Stimulated activated CD4-positive, alpha-beta T cell treated with anti-CD3 and anti-CD28 coated beads, Interleukin-2, amount 100 ng/mL, for 4 hours (primary cell): ENCODE data around the gene SPATA6L.

Experiments used
- DNase-seq: peaks from one replicate; pipeline ENCODE4 v3.0.0-alpha.2; 2020; ENCODE audit warnings: low read depth

SPATA6L gene, protein sequence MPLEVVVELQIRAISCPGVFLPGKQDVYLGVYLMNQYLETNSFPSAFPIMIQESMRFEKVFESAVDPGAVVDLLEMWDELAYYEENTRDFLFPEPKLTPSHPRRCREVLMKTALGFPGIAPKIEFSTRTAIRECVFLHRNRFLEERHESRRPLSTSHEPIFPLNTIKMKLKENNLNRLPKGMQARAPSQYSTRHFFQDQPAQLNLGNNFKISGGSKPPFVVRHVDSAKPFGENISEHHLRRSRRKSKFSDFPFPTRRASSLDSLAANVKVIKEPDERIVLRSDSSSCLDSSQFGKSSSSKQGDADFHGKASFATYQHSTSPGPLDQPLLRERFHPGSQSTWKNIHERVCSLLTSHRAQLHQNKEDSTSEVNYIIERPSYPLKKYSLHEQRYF

DNA sequence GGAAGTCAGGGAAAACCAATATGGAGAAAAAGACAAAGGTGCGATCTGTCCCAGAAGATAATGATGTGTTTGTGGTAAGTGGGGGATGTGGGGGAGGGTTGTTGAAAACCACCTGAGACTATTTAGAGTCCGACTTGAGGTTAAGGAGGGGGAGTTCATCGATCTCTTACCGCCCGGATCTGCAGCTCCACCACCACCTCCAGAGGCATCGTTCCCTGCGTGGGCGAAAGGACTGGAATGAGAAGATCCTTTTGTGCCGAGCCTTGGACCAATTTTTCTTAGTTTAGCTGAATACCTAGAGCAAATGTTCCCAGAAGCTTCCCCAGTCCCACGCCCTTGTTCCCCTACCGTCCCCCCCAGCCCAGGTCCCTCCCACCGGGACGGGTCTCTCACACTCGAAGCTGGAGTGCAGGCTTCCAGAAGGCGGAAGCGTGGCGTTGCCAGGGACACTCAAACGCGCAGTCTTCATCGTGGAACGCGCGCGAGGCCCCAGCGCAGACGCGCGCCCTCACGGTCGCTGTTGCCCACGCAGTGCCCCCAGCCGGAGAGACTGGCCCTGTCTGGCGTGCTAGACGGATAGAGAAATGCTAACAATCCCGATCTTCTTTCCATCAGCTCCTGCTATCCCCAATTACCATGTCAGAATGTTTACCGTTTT is at the start of gene SPATA6L:
TSS of gene SPATA6L (minus strand) at position 439 of the 658 bp plus-strand sequence. CDS start at position 209, 230 bp downstream.
- DNase-seq = peak; percentile 26

DNA sequence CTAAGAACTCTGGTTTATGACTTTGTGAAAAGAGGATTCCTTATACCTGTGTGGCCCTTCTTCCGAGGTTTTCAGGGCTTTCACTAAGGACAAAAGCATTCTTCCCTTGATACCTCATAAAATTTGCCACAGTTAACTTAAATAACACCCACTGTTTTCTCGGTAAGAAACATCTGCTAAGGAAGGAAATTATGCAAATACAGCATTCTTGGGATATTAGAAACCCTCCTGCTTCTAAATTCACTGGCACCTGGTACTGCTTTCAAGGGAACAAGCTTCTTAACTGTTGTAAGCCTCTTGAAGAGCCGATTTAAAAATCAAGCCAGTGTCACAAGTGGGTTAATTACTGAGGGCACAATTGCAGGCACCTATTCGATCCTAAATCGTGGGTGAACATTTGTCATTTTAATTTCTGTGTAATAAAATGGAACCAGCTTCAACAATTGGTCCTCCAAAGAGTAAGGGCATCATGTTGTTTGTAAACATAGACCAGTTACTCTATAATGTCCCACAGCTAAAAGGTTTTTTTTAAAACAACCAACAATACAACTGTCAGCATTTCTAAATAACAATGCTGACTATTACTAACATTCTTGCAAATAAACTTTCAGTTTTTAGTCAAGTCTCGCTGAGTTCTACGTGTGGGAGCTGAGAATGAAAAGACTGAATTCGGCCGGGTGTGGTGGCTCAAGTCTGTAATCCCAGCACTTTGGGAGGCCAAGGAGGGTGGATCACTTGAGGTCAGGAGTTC is 48.2 kb upstream of the SPATA6L start:
- no peak for DNase-seq

- no peak for DNase-seq
Measured at GRCh38 chr9:4713849-4714248, 47.6 kb upstream of the SPATA6L start.

DNA sequence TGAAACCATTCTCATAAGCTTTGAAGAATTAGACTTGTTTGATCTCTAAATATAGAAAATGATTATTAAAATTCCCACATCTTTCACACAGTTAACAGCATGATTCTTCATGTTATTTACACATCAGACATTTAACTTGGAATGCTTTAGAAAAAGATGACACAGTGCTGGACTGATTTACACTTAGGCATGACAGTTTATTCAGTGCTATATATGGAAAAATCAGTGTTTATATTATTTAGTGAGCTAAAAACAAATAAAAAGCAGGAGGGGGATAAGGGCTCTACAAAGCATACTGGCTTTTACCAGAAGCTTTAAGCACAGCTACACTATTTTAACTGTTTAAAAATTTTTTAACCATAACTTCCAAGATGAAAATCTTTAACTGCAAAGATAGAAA is 43.1 kb upstream of the SPATA6L start:
- DNase-seq = no peak

DNA sequence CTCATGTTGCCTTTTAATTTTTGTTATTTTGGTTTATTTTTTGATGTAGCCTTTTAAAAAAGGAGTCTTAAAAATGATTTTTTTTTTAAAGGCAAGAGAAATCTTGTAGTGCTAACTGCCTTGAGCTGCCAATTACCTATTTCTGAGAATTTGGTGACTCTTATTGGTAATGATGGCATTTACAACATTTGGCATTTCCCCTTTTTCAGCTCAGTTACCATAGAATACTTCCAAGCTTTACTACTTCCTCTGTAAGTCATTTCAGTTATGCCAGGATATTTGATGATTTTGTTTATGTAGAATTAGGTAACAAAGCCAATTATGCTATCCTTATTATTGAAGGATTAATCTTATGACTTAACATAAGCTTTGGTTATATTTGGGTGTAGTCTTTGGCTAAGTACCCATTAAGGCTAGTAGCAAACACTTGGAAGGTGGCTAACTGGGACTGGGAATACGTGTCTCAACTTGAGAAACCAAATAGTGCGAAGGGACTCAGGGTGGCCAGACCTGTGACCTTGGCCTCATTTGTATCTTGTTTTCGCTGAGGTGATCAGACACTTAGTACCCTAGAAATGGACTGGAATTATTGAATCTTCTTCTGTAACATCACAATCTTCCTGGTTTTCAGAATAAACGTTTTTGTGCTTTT is 40.8 kb upstream of the SPATA6L start:
- no peak for DNase-seq

DNA sequence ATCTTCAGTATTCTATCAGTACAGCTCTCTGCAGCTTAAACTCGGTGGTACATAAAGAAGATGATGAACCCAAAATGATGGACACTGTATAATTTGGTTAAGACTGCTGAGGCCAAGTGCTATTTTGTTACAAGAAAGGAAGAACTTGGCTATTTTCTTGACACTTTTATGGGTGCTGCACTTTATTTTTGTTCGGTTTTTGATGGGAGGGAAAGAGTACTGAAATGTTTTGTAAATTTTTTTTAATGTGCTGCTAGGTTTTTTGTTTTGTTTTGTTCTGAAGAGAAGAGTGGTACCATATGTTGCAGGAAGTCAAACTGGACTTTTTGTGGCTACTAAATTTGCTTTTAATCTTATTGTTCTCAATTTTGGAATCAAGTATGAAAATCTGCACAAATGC is 39.7 kb upstream of the SPATA6L start:
- no peak for DNase-seq

GRCh38 chr9:4704129-4704528 is 37.8 kb upstream of the SPATA6L start:
- DNase-seq = no peak

DNA sequence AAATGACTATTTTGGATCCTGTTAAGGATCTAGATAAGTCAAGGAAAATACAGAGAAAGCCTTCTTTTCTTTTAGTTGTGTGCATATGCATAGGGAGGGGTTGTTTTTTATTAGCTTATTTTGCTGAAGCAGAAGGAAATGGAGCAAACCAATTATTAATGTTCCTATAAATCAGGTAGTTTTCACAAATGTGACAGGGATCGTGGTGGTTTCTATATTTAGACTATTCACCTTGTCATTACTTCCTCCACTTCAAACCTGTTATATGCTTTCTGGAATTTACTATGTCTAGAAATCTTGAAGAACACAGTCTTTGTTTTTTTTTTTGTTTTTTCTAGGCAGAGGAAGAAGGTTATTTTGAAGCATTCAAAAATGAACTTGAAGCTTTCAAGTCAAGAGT is 35.2 kb upstream of the SPATA6L start:
- DNase-seq = no peak

DNA sequence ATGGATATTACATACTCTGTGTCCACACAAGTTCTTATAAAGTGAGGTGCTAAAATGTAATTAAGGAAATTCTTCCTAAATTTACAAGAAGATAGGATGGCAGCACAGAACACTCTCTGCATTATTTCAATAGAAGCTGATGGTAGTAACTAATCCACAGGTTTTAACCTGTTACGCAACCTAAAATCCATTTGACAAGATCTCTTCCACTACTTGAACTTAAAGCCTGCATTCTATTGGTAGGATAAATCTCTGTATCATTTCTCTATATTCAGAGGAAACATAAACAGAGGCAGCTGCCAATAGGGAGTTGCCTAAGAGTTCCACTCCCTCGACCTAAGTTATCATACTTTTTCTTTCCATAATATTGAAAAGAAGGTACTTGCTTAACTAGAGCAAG is 34.7 kb upstream of the SPATA6L start:
- DNase-seq = no peak

DNA sequence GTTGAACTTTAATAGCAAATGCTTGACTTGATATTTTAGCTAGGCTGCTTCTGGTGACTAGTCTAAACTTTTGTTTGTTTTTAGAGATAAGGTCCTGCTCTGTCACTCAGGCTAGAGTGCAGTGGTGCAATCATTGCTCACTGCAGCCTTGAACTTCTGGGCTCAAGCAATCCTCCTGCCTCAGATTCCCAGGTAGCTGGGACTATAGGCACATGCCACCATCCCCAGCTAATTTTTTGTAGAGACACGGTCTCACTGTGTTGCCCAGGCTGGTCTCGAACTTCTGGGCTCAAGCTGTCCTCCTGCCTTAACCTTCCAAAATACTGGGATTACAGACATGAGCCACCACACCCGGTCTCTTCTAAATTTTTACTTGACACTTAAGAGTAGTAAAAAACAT is 33.8 kb upstream of the SPATA6L start:
- no peak for DNase-seq

- no peak for DNase-seq
Measured at GRCh38 chr9:4691795-4692194, 25.5 kb upstream of the SPATA6L start.

DNA sequence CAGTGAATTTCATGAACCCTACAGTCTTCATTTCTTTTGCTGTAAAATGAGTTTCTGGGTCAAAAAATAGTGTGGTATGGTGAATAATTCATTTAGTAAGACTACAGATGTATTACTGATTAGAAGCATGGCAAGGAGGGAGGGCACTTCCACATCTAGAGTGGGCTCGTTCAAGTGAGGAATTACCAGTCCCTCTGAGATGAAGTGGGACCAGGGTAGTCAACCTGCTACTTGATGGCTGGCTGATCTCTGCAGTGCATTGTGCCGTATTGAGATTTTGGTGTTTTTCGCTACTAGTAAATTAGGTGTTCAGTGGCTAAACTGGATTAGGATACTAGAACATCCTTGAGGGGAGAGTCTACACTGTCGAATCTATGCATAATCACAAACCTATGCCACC is 23.9 kb upstream of the SPATA6L start:
- no peak for DNase-seq

GRCh38 chr9:4689687-4690104 is 23.4 kb upstream of the SPATA6L start:
- no peak for DNase-seq

DNA sequence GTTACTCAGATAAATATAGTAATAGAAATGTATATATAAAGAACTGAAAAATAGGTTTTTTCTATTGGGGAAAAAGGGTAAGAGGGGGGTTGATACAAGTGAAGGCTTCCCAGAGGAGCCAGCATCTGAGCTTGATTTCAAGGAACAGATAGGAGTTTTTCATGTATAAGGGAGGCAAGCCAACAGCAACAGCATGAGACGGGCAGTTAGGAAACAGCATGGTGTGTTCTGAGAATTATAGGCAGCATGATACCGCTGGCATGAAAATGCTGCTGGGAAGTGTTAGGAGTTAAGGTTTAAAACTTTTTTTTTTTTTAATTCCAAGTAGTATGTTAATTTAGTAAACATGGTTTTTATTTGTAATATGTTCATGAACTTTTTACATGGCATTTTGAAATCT is 22.7 kb upstream of the SPATA6L start:
- DNase-seq = no peak

GRCh38 chr9:4686584-4686983 is 20.3 kb upstream of the SPATA6L start:
- DNase-seq = no peak

- no peak for DNase-seq
Measured at GRCh38 chr9:4686112-4686511, 19.8 kb upstream of the SPATA6L start.

GRCh38 chr9:4684820-4685219 is 18.5 kb upstream of the SPATA6L start:
- no peak for DNase-seq

DNA sequence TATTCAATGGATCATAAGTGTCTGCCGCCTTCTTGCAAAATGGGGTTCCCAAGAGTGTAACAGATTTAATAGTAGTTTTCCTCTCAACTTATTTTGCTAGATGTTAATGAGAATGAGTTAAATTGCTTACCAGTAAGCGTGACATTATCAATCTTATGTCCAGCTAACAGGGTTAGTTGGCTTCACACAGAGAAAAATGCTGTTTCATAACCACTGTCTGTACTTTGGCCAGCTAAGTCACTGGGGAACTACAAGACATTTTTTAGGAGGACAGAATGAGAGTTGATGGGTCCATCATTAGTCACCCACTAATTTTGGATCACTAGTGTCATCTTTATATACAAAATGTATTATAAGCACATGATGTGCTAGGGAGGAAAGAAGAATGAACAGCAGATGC is 14.5 kb upstream of the SPATA6L start:
- DNase-seq = no peak

- DNase-seq = no peak
Measured at GRCh38 chr9:4680173-4680525, 13.9 kb upstream of the SPATA6L start.

DNA sequence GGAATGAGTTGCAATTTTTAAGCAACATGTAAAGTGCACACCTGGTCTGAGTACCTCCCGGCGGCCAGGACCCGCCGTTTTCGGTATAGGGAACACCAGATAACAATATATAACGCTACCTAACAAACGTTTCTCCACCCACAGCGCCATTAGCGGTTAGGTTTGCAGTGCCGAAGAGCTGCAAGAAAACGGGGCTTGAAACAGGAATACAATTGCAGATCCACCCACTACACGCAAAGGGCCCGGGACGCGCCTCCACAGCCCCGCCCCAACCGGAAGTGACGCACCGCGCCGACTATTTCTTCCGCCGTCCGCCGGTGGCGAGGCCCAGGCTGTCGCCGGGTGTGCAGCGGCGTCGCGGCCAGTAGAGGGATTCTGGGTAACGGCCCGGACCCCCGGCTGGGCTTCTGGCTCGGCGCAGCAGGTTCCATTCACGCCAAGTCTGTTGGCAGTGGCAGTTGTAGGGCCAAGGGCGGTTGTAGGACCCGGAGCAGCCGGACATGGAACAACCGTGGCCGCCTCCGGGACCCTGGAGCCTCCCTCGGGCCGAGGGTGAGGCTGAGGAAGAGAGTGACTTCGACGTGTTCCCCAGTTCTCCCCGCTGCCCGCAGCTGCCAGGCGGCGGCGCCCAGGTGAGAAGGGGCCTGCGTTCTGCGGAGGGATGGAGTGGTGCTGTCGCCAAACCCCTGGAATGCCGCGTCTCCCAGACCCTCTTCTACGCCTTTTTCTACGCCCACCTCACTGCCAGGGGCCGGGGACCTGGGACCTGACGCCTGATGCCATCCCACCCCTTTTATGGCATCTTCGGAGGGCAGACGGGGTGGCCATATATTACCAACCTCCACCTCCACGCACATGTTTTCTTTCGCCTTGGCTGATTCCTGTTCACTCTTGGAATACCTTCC is 13.2 kb upstream of the SPATA6L start, which contains the start of gene CDC37L1:
TSS of gene CDC37L1 (plus strand) at position 302 of the 905 bp plus-strand sequence. CDS start at position 501, 199 bp downstream.
- peak; percentile 97 for DNase-seq

DNA sequence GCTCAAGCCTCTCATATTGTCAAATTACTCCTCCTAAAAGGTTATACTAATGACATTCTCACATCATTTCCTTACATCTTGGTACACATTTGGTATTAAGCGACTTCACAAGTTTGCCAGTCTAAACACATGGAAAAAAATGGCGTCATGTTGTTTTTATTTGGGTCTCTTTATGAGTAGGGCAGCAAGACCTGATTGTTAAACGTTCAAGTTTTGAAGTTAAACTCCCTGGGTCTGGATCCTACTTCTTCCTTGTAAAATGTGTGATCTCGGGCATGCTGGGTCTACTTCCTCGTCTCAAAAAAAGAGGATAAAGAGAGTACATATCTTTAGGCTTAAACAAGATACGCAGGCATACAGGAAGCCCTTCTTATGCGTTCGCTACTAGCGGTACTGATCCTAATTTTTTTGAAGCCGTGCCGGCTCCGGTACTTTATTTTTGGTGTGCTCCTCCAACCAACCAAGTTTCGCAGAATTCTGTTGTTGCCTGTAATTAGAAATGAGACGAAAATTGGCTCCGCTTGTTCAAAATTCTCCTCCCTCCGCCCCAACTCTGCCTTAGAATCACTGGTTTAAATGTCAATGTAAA is 12.5 kb upstream of the SPATA6L start:
- no peak for DNase-seq
